Measurements from ENCODE around the gene HAT1. TPM values are rescaled to one million over a fixed set of nuclear protein-coding genes. Genes with fewer than 3 reads are reported as not detected.

HAT1 gene
- total RNA-seq = 38.0 and 46.6 TPM in 2 replicates

DNA sequence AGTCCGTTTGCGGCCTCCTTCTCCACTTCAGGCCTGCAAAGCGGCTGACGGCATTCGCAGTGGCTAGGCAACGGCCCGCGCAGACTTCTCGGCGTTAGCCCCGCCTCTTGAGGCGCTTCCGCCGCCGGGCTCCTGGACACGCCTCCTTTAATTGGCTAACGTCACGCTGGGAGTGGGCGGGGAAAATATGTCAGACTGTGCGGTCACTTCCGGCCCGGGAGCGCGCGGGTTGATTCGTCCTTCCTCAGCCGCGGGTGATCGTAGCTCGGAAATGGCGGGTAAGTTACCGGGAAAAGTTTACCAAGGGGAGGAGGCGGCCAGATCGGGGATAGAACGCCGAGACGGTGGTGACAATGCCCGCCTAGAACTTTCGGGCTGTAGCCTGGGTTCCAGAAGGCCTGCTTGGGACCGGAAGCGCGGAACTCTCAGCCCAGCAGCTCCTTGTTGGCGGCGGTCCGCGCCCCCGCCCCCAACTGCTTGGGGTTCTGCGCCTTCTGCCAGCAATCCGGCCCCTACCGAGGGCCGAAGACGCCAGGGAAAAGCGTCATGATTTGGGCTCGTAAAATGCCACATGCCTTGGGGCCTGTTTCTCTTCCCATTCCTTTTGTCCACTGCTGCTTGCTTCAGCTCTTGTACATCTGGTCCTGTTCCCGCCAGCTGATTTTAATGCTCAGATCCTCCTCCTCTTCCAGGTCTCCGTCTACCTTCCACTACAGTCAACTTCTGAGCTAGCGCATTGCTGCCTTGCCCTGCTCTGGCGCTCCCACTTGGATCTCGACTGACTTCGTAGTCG is at the start of gene HAT1:
Gene HAT1, plus strand, starts transcription at position 232 of the 793 bp plus-strand sequence. Its CDS starts 40 bp downstream, at position 272.
- peak; percentile 99 for DNase-seq (ENCODE audit: low read depth)
- TF ChIP-seq, protein P1, sequence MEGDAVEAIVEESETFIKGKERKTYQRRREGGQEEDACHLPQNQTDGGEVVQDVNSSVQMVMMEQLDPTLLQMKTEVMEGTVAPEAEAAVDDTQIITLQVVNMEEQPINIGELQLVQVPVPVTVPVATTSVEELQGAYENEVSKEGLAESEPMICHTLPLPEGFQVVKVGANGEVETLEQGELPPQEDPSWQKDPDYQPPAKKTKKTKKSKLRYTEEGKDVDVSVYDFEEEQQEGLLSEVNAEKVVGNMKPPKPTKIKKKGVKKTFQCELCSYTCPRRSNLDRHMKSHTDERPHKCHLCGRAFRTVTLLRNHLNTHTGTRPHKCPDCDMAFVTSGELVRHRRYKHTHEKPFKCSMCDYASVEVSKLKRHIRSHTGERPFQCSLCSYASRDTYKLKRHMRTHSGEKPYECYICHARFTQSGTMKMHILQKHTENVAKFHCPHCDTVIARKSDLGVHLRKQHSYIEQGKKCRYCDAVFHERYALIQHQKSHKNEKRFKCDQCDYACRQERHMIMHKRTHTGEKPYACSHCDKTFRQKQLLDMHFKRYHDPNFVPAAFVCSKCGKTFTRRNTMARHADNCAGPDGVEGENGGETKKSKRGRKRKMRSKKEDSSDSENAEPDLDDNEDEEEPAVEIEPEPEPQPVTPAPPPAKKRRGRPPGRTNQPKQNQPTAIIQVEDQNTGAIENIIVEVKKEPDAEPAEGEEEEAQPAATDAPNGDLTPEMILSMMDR (IDR thresholded peaks at IDR 0.05; ENCODE audit: insufficient read depth, low read depth, low read length) = no peak

DNA sequence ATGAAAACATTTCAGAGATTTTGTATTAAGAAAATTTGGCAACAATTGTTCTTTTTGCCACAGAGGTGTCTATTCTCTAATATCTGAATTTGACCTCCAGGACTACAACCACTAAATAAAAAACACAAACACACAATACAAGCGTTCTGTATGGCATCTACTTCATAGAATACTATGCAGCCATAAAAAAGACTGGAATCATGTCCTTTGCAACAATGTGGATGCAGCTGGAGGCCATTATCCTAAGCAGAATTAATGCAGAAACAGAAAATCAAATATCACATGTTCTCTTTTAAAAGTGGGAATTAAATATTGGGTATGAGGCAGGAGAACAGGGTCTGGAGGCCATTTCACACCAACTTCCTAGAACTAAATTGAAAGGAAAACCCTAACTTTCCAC is 47.7 kb upstream of the HAT1 start:
- no peak overlapping the region for H3K4me3 ChIP-seq (ENCODE audit: low read depth, low read length)
- no peak for DNase-seq (ENCODE audit: low read depth)
- TF ChIP-seq, protein P1 (IDR thresholded peaks at IDR 0.05; ENCODE audit: insufficient read depth, low read depth, low read length) = no peak

More for the DNA sequence above, at the start of gene HAT1:
- peak within 1 kb of the TSS; percentile 84 for H3K4me3 ChIP-seq (ENCODE audit: low read depth, low read length)

DNA sequence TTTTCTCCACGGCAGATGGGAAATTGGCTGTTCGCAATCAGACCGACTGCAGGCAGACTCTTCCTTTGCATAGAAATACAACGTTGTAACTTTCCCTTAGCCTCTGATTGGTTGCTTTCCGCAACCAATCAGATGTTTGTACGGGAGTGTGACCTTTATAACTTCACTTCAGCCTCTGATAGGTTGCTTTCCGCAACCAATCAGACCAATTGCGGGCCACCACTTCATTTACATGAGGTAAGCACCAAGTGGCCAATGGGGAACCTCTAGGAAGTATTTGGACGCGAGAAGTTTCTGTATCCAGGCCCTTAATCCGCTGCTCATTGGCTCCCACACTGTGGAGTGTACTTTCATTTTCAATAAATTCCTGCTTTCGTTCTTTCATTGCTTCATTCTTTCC is 47.3 kb upstream of the HAT1 start:
- no peak overlapping the region for H3K4me3 ChIP-seq (ENCODE audit: low read depth, low read length)
- no peak for DNase-seq (ENCODE audit: low read depth)
- TF ChIP-seq, protein P1 (IDR thresholded peaks at IDR 0.05; ENCODE audit: insufficient read depth, low read depth, low read length) = no peak

- TF ChIP-seq, protein P1 (IDR thresholded peaks at IDR 0.05; ENCODE audit: insufficient read depth, low read depth, low read length) = no peak
- peak; percentile 74 for DNase-seq (ENCODE audit: low read depth)
- no peak overlapping the region for H3K4me3 ChIP-seq (ENCODE audit: low read depth, low read length)
Observed at GRCh38 chr2:171878481-171878993, 43.7 kb upstream of the HAT1 start.

DNA sequence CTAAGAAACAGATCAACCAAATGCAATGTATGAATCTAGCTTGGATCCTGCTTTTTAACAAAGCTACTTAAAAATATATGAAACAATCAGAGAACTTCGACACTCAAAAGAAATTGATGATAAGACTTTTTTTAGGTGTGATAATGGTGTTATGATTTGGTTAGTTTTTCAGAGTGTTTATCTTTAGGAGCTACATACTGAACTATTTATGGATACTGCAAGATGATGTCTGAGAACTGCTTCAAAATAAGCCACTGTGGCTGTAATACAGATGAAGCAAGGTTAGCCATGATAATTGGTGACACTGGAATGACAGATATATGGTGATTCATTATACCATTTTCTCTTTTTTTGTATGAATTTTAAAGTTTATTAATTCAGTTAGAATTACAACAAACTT is 42.4 kb upstream of the HAT1 start:
- TF ChIP-seq, protein P1 (IDR thresholded peaks at IDR 0.05; ENCODE audit: insufficient read depth, low read depth, low read length) = no peak
- no peak overlapping the region for H3K4me3 ChIP-seq (ENCODE audit: low read depth, low read length)
- no peak for DNase-seq (ENCODE audit: low read depth)

- TF ChIP-seq, protein P1 (IDR thresholded peaks at IDR 0.05; ENCODE audit: insufficient read depth, low read depth, low read length) = no peak
- DNase-seq (ENCODE audit: low read depth) = no peak
Observed at GRCh38 chr2:171880774-171881173, 41.5 kb upstream of the HAT1 start.

More at GRCh38 chr2:171880774-171881173, 41.5 kb upstream of the HAT1 start:
- no peak overlapping the region for H3K4me3 ChIP-seq (ENCODE audit: low read depth, low read length)
